Measurements from ENCODE around the gene INPP5J. TPM values are rescaled to one million over a fixed set of nuclear protein-coding genes. Genes with fewer than 3 reads are reported as not detected.

Gene INPP5J
- total RNA-seq, 1 experiment from 2014 or later, result 11.9 TPM

DNA sequence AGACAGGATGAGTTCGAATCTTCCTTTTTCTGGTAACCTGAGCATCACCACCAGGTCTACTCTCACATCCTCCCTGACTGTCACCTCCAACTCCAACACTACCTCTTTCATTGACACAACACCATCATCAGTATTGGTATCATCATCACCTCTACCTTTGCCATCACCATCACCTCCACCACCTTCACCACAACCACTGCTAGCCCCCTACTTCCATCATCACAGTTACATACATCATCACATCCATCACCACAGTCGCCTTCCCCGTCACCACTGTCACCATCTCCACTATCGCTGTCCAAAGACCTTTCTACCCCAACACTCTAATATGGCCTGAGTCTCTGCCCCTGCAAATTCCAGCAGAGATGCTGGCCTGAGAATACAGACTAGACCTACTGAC is 1.4 kb upstream of the INPP5J start:
- Histone ChIP-seq H3K27me3 (ENCODE audit: control insufficient read depth, insufficient read depth, low read length) (no peaks in the 10 kb centered on the region), H3K36me3 (replicated peaks; ENCODE audit: control insufficient read depth, insufficient read depth, low read length) (no peaks in the 10 kb centered on the region), H3K4me3 (ENCODE audit: insufficient read depth, low read depth, low read length) (no peak overlapping the region)
- DNase-seq, result no peak

DNA sequence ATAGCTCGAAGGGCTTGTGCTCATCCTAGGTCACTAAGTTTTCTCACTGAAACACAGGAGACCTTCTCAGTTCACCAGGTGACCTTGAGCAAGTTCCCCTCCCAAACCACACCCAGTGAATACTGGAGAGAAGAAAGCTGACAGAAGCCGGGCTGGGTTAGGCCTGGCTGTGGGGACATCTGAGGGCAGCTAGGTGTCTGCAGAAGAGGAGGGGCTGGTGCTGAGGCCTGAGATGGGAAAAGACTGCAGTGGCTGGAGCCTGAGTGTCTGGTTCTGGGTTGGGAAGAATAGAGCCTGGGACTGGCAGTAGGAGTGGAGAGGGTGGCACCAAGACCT is 602 bp upstream of the INPP5J start:
- no peak overlapping the region for H3K4me3 ChIP-seq (ENCODE audit: insufficient read depth, low read depth, low read length)
- no peaks in the 10 kb centered on the region for H3K36me3 ChIP-seq (replicated peaks; ENCODE audit: control insufficient read depth, insufficient read depth, low read length)
- no peaks in the 10 kb centered on the region for H3K27me3 ChIP-seq (ENCODE audit: control insufficient read depth, insufficient read depth, low read length)
- DNase-seq, result no peak

- DNase-seq, result no peak
- H3K36me3 ChIP-seq (replicated peaks; ENCODE audit: control insufficient read depth, insufficient read depth, low read length), result no peaks in the 10 kb centered on the region
- no peaks in the 10 kb centered on the region for H3K27me3 ChIP-seq (ENCODE audit: control insufficient read depth, insufficient read depth, low read length)
Measured at GRCh38 chr22:31123292-31123602, 481 bp downstream of the INPP5J start.

GRCh38 chr22:31124290-31124689 is 1.5 kb downstream of the INPP5J start:
- DNase-seq, result no peak
- H3K36me3 ChIP-seq (replicated peaks; ENCODE audit: control insufficient read depth, insufficient read depth, low read length), result no peaks in the 10 kb centered on the region
- H3K4me3 ChIP-seq (ENCODE audit: insufficient read depth, low read depth, low read length), result no peak overlapping the region
- H3K27me3 ChIP-seq (ENCODE audit: control insufficient read depth, insufficient read depth, low read length), result no peaks in the 10 kb centered on the region

More at GRCh38 chr22:31123292-31123602, 481 bp downstream of the INPP5J start:
- peak overlapping the region; percentile 46 for H3K4me3 ChIP-seq (ENCODE audit: insufficient read depth, low read depth, low read length)

- no peak for DNase-seq
- Histone ChIP-seq H3K4me3 (ENCODE audit: insufficient read depth, low read depth, low read length) (no peak overlapping the region), H3K27me3 (ENCODE audit: control insufficient read depth, insufficient read depth, low read length) (no peaks in the 10 kb centered on the region), H3K36me3 (replicated peaks; ENCODE audit: control insufficient read depth, insufficient read depth, low read length) (no peaks in the 10 kb centered on the region)
Measured at GRCh38 chr22:31124811-31125465, 2.2 kb downstream of the INPP5J start.

GRCh38 chr22:31125521-31126117 is 2.9 kb downstream of the INPP5J start:
- peak; percentile 49 for DNase-seq
- Histone ChIP-seq H3K4me3 (ENCODE audit: insufficient read depth, low read depth, low read length) (no peak overlapping the region), H3K36me3 (replicated peaks; ENCODE audit: control insufficient read depth, insufficient read depth, low read length) (no peaks in the 10 kb centered on the region), H3K27me3 (ENCODE audit: control insufficient read depth, insufficient read depth, low read length) (no peaks in the 10 kb centered on the region)

- Histone ChIP-seq H3K4me3 (ENCODE audit: insufficient read depth, low read depth, low read length) (no peak overlapping the region), H3K27me3 (ENCODE audit: control insufficient read depth, insufficient read depth, low read length) (no peaks in the 10 kb centered on the region), H3K36me3 (replicated peaks; ENCODE audit: control insufficient read depth, insufficient read depth, low read length) (no peaks in the 10 kb centered on the region)
- DNase-seq, result peak; percentile 64
Measured at GRCh38 chr22:31126128-31126868, 3.5 kb downstream of the INPP5J start.

- no peaks in the 10 kb centered on the region for H3K27me3 ChIP-seq (ENCODE audit: control insufficient read depth, insufficient read depth, low read length)
- H3K4me3 ChIP-seq (ENCODE audit: insufficient read depth, low read depth, low read length), result no peak overlapping the region
- H3K36me3 ChIP-seq (replicated peaks; ENCODE audit: control insufficient read depth, insufficient read depth, low read length), result no peaks in the 10 kb centered on the region
- no peak for DNase-seq
Measured at GRCh38 chr22:31126869-31127175, 4.1 kb downstream of the INPP5J start.

DNA sequence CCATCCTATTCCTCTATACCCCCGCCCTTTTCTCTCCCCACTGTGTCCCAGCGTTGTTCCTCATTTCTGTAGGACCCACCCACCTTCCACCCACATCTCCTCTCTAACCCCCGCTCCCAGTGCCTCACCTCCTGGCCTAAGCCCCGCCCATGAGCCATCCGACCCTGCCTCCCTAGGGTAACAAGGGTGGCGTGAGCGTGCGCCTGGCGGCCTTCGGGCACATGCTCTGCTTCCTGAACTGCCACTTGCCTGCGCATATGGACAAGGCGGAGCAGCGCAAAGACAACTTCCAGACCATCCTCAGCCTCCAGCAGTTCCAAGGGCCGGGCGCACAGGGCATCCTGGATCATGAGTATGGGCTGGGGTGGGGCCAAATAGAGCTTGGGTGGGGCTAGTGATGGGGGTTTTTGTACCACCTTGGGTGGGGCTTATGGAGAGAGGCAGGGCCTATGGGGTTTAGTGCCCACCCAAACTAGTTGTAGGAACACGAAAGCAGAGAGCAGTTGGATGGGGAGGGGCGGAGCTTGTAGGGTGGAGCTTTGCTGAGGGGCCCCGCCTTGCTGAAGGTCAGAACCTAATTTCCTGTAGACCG is 4.5 kb downstream of the INPP5J start:
- H3K27me3 ChIP-seq (ENCODE audit: control insufficient read depth, insufficient read depth, low read length), result no peaks in the 10 kb centered on the region
- DNase-seq, result peak; percentile 85
- peak overlapping the region; percentile 26 for H3K4me3 ChIP-seq (ENCODE audit: insufficient read depth, low read depth, low read length)
- no peaks in the 10 kb centered on the region for H3K36me3 ChIP-seq (replicated peaks; ENCODE audit: control insufficient read depth, insufficient read depth, low read length)

DNA sequence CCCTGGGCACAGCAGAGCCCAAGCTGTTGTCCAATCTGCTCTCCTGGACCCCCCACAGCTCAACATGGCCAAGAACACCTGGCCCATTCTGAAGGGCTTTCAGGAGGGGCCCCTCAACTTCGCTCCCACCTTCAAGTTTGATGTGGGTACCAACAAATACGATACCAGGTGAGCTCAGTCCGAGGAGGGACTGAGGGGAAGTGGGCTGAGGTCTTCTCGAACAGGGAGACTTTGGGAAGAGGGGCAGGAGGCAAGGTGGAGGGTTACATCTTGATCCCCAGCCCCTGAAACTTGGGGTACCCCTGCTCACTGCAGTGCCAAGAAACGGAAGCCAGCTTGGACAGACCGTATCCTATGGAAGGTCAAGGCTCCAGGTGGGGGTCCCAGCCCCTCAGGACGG is 5.4 kb downstream of the INPP5J start:
- Histone ChIP-seq H3K4me3 (ENCODE audit: insufficient read depth, low read depth, low read length) (no peak overlapping the region), H3K27me3 (ENCODE audit: control insufficient read depth, insufficient read depth, low read length) (no peaks in the 10 kb centered on the region)

GRCh38 chr22:31130873-31131272 is 8.1 kb downstream of the INPP5J start:
- Histone ChIP-seq H3K4me3 (ENCODE audit: insufficient read depth, low read depth, low read length) (no peak overlapping the region), H3K27me3 (ENCODE audit: control insufficient read depth, insufficient read depth, low read length) (no peaks in the 10 kb centered on the region)
- peak; percentile 19 for DNase-seq

More for the DNA sequence above, 5.4 kb downstream of the INPP5J start:
- peak; percentile 23 for DNase-seq
- no peaks in the 10 kb centered on the region; the same call in 1 of the 2 replicates for H3K36me3 ChIP-seq (replicated peaks; ENCODE audit: control insufficient read depth, insufficient read depth, low read length)

GRCh38 chr22:31133911-31134310 is 11.1 kb downstream of the INPP5J start:
- DNase-seq, result peak; percentile 39
- Histone ChIP-seq H3K4me3 (ENCODE audit: insufficient read depth, low read depth, low read length) (no peak overlapping the region), H3K36me3 (replicated peaks; ENCODE audit: control insufficient read depth, insufficient read depth, low read length) (peaks cover 18% of the 10 kb centered on the region), H3K27me3 (ENCODE audit: control insufficient read depth, insufficient read depth, low read length) (no peaks in the 10 kb centered on the region)

More at GRCh38 chr22:31130873-31131272, 8.1 kb downstream of the INPP5J start:
- H3K36me3 ChIP-seq (replicated peaks; ENCODE audit: control insufficient read depth, insufficient read depth, low read length), result peaks cover 9% of the 10 kb centered on the region

- no peak overlapping the region for H3K4me3 ChIP-seq (ENCODE audit: insufficient read depth, low read depth, low read length)
- DNase-seq, result no peak
- H3K36me3 ChIP-seq (replicated peaks; ENCODE audit: control insufficient read depth, insufficient read depth, low read length), result peaks cover 18% of the 10 kb centered on the region
- no peaks in the 10 kb centered on the region for H3K27me3 ChIP-seq (ENCODE audit: control insufficient read depth, insufficient read depth, low read length)
Measured at GRCh38 chr22:31134688-31135087, 11.9 kb downstream of the INPP5J start.

DNA sequence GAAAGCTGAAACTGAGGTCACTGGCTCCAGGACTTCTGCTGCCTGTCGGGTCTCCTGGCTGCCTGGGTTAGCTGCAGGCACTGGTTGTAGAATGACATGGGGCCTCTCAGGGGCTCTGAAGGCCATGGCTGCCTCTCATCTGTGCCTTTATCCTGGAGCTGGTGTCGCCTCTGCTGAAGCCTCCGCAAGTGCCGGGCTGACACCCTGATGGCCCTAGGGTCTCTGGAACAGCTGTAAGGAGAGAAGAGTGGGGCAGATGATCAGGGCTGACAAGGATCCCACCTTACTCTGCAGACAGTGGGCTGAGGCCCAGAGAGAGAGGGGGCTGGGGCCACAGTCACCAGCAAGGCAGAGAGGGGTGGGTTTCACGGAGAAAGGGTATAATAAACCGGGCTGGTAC is 12.9 kb downstream of the INPP5J start:
- DNase-seq, result no peak
- H3K36me3 ChIP-seq (replicated peaks; ENCODE audit: control insufficient read depth, insufficient read depth, low read length), result peaks cover 18% of the 10 kb centered on the region
- H3K4me3 ChIP-seq (ENCODE audit: insufficient read depth, low read depth, low read length), result no peak overlapping the region

GRCh38 chr22:31136155-31136554 is 13.4 kb downstream of the INPP5J start:
- no peaks in the 10 kb centered on the region; the same call in 1 of the 2 replicates for H3K27me3 ChIP-seq (ENCODE audit: control insufficient read depth, insufficient read depth, low read length)

More for the DNA sequence above, 12.9 kb downstream of the INPP5J start:
- no peaks in the 10 kb centered on the region; the same call in 1 of the 2 replicates for H3K27me3 ChIP-seq (ENCODE audit: control insufficient read depth, insufficient read depth, low read length)

More at GRCh38 chr22:31136155-31136554, 13.4 kb downstream of the INPP5J start:
- H3K4me3 ChIP-seq (ENCODE audit: insufficient read depth, low read depth, low read length), result no peak overlapping the region
- peak; percentile 21 for DNase-seq
- H3K36me3 ChIP-seq (replicated peaks; ENCODE audit: control insufficient read depth, insufficient read depth, low read length), result peaks cover 18% of the 10 kb centered on the region
